Trophoblast cell (in vitro differentiated cells and primary cell): ENCODE results near the gene DLGAP1.

Experiments
- DNase-seq, 2 donors: peaks; one replicate each; pipeline ENCODE4 v3.0.0-alpha.2; 2016
- H2AFZ ChIP-seq: 2 replicates; pipeline ENCODE4 v1.6.1; 2013; ENCODE audit warnings: low read length, moderate library complexity, mild to moderate bottlenecking; ENCODE audit not compliant: insufficient read depth, poor library complexity
- H2AK5ac ChIP-seq: 2 replicates; pipeline ENCODE4 v1.6.1; 2013; ENCODE audit warnings: mild to moderate bottlenecking, low read length
- H2BK120ac ChIP-seq: 2 replicates; pipeline ENCODE4 v1.6.1; 2013; ENCODE audit warnings: low read length, mild to moderate bottlenecking, moderate library complexity; ENCODE audit not compliant: insufficient read depth, poor library complexity
- H2BK12ac ChIP-seq: 2 replicates; pipeline ENCODE4 v1.6.1; 2013; ENCODE audit warnings: mild to moderate bottlenecking, low read length, moderate library complexity
- H2BK5ac ChIP-seq: 2 replicates; pipeline ENCODE4 v1.6.1; 2013; ENCODE audit warnings: low read length, low read depth, moderate library complexity, mild to moderate bottlenecking; ENCODE audit not compliant: poor library complexity
- H3K14ac ChIP-seq: 2 replicates; pipeline ENCODE4 v1.6.1; 2013; ENCODE audit warnings: mild to moderate bottlenecking, low read length
- H3K18ac ChIP-seq: 2 replicates; pipeline ENCODE4 v1.6.1; 2013; ENCODE audit warnings: mild to moderate bottlenecking, low read length
- H3K23ac ChIP-seq: 2 replicates; pipeline ENCODE4 v1.6.1; 2013; ENCODE audit warnings: low read length
- H3K27ac ChIP-seq: 2 replicates; pipeline ENCODE4 v1.5.1; 2013; ENCODE audit warnings: low read depth, mild to moderate bottlenecking, inconsistent platforms, low read length, moderate library complexity
- H3K27me3 ChIP-seq: 2 replicates; pipeline ENCODE4 v1.6.1; 2013; ENCODE audit warnings: inconsistent platforms, mild to moderate bottlenecking, low read length, moderate library complexity; ENCODE audit not compliant: insufficient read depth
- H3K36me3 ChIP-seq, 2 experiments: 1 replicate in 1 of 2; 2 replicates in 1 of 2; pipeline ENCODE4 v1.6.1; 2013; ENCODE audit warnings: low read length in 2 of 2, mild to moderate bottlenecking in 2 of 2, moderate library complexity in 1 of 2; ENCODE audit not compliant: insufficient read depth in 2 of 2, control insufficient read depth in 1 of 2
- H3K4ac ChIP-seq: 2 replicates; pipeline ENCODE4 v1.6.1; 2013; ENCODE audit warnings: low read depth, mild to moderate bottlenecking, low read length, moderate library complexity
- H3K4me1 ChIP-seq, 2 experiments: 1 replicate in 1 of 2; 2 replicates in 1 of 2; pipeline ENCODE4 v1.6.1; 2013; ENCODE audit warnings: low read length in 2 of 2, mild to moderate bottlenecking in 2 of 2, moderate library complexity in 1 of 2; ENCODE audit not compliant: insufficient read depth in 2 of 2, control insufficient read depth in 1 of 2
- H3K4me2 ChIP-seq: 2 replicates; pipeline ENCODE4 v1.6.1; 2013; ENCODE audit warnings: inconsistent platforms, mild to moderate bottlenecking, low read length, moderate library complexity
- H3K4me3 ChIP-seq: 2 replicates; pipeline ENCODE4 v1.5.1; 2013; ENCODE audit warnings: mild to moderate bottlenecking, low read depth, low read length, inconsistent platforms
- H3K79me1 ChIP-seq: one replicate; pipeline ENCODE4 v1.6.1; 2013; ENCODE audit warnings: low read length
- H3K79me2 ChIP-seq: 2 replicates; pipeline ENCODE4 v1.6.1; 2013; ENCODE audit warnings: low read length, mild to moderate bottlenecking; ENCODE audit not compliant: control insufficient read depth, insufficient read depth, poor library complexity
- H3K9ac ChIP-seq: 2 replicates; pipeline ENCODE4 v1.6.1; 2013; ENCODE audit warnings: mild to moderate bottlenecking, low read length
- H3K9me3 ChIP-seq: 2 replicates; pipeline ENCODE4 v1.6.1; 2013; ENCODE audit warnings: low read depth, mild to moderate bottlenecking, control low read depth, inconsistent platforms, low read length; ENCODE audit not compliant: insufficient read depth
- H4K12ac ChIP-seq: 2 replicates; pipeline ENCODE4 v1.6.1; 2013; ENCODE audit warnings: low read depth, mild to moderate bottlenecking, low read length, moderate library complexity
- H4K8ac ChIP-seq: 2 replicates; pipeline ENCODE4 v1.6.1; 2013; ENCODE audit warnings: low read depth, mild to moderate bottlenecking, low read length, moderate library complexity
- H4K91ac ChIP-seq: one replicate; pipeline ENCODE4 v1.6.1; 2013; ENCODE audit warnings: low read depth, mild to moderate bottlenecking, low read length, moderate library complexity
- WGBS: extraction: QIAGEN DNeasy Blood & Tissue Kit; methylation state at CpG from one replicate; pipeline ENCODE4 v1.1.7; 2013; ENCODE audit warnings: missing lambda C conversion rate; ENCODE audit not compliant: insufficient read length, insufficient coverage; ENCODE audit errors: extremely low coverage; 5-methylcytosine and 5-hydroxymethylcytosine counted together

The DLGAP1 gene

DNA sequence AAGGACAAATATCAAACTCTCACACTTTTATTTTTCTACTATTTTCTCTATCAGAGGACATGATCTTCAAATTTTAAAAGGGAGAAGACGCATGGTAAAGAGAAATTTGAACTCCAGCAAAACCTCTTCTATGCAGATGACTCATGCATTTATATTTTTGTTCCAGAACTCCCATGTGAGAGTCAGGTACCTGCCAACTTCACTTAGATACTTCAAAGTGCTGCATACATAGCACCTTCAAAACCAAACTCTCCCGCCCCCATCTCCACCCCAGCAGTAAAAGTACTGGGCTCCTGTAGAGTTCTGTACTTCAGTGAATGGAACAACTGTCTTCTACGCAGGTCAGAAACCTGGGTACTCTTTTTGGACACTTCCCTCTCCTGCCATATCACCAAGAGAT, 606.8 kb downstream of the DLGAP1 start:
- DNase-seq, result no peak
- no peak overlapping the region for H3K14ac ChIP-seq
- H2BK12ac ChIP-seq, result no peak overlapping the region
- H2AK5ac ChIP-seq, result no peak overlapping the region
- H4K8ac ChIP-seq, result no peak overlapping the region
- H3K27me3 ChIP-seq, result no peaks in the 10 kb centered on the region
- H3K36me3 ChIP-seq, result no peaks in the 10 kb centered on the region
- no peak overlapping the region for H3K9ac ChIP-seq
- no peak overlapping the region for H2BK5ac ChIP-seq
- H4K12ac ChIP-seq, result no peak overlapping the region
- H3K4me3 ChIP-seq, result no peak overlapping the region
- no peak overlapping the region for H3K27ac ChIP-seq
- no peak overlapping the region for H3K18ac ChIP-seq
- no peaks in the 10 kb centered on the region for H3K4me1 ChIP-seq
- no peaks in the 10 kb centered on the region for H3K79me2 ChIP-seq
- no peak overlapping the region for H3K4ac ChIP-seq
- no peak overlapping the region for H4K91ac ChIP-seq
- no peak overlapping the region for H3K4me2 ChIP-seq
- H3K79me1 ChIP-seq, result no peaks in the 10 kb centered on the region
- H3K9me3 ChIP-seq, result no peaks in the 10 kb centered on the region
- no peak overlapping the region for H2BK120ac ChIP-seq
- no peak overlapping the region for H2AFZ ChIP-seq
- no CpG with 5 or more reads among the region's 3 CpGs for WGBS
- no peak overlapping the region for H3K23ac ChIP-seq

DNA sequence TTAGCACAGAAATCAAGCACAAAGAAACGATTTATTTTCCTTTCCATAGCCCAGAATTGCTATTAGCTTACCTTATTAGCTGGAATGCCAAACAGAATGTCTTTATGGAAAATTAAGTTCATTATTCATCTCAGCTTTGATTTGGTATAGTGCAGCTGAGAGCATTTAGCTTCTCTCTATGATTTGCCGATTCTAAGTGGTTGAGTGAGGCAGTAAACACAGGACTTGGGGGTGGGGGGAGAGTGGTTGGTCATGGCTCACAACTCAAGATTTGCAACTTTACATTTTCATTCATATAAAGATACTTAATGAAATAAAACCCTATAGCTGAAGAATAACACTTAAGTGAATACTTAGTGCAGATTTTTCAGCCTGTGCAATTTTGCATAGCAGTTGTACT, 609.9 kb downstream of the DLGAP1 start:
- Histone ChIP-seq H3K36me3 (no peaks in the 10 kb centered on the region), H3K14ac (no peak overlapping the region), H2BK120ac (no peak overlapping the region), H2BK12ac (no peak overlapping the region), H4K8ac (no peak overlapping the region), H3K79me2 (no peaks in the 10 kb centered on the region), H2AFZ (no peak overlapping the region), H3K4me3 (no peak overlapping the region), H3K9ac (no peak overlapping the region), H3K9me3 (no peaks in the 10 kb centered on the region), H3K23ac (no peak overlapping the region), H3K4me2 (no peak overlapping the region), H3K18ac (no peak overlapping the region), H3K79me1 (no peaks in the 10 kb centered on the region), H2AK5ac (no peak overlapping the region), H3K27ac (no peak overlapping the region), H4K12ac (no peak overlapping the region), H4K91ac (no peak overlapping the region), H2BK5ac (no peak overlapping the region), H3K4ac (no peak overlapping the region), H3K4me1 (no peaks in the 10 kb centered on the region), H3K27me3 (no peaks in the 10 kb centered on the region)
- no peak for DNase-seq
- no CpG with 5 or more reads among the region's 2 CpGs for WGBS

- no peak overlapping the region for H3K18ac ChIP-seq
- H3K4me3 ChIP-seq, result no peak overlapping the region
- H4K91ac ChIP-seq, result no peak overlapping the region
- no peaks in the 10 kb centered on the region for H3K9me3 ChIP-seq
- no peak overlapping the region for H2BK5ac ChIP-seq
- no peaks in the 10 kb centered on the region for H3K79me1 ChIP-seq
- no peaks in the 10 kb centered on the region for H3K79me2 ChIP-seq
- no peak overlapping the region for H3K14ac ChIP-seq
- H3K27ac ChIP-seq, result no peak overlapping the region
- no peak overlapping the region for H3K9ac ChIP-seq
- H3K23ac ChIP-seq, result no peak overlapping the region
- no peak overlapping the region for H4K12ac ChIP-seq
- H3K27me3 ChIP-seq, result no peaks in the 10 kb centered on the region
- no peak overlapping the region for H2AK5ac ChIP-seq
- no peak overlapping the region for H2BK12ac ChIP-seq
- no peak overlapping the region for H4K8ac ChIP-seq
- H2AFZ ChIP-seq, result no peak overlapping the region
- no peak overlapping the region for H3K4ac ChIP-seq
- H3K4me2 ChIP-seq, result no peak overlapping the region
- no peak overlapping the region for H2BK120ac ChIP-seq
- H3K36me3 ChIP-seq, result no peaks in the 10 kb centered on the region
- H3K4me1 ChIP-seq, result no peaks in the 10 kb centered on the region
- WGBS, result no CpG with 5 or more reads among the region's 2 CpGs
- no peak for DNase-seq
These were observed 612.3 kb downstream of the DLGAP1 start for GRCh38 chr18:3842844-3843243.

DNA sequence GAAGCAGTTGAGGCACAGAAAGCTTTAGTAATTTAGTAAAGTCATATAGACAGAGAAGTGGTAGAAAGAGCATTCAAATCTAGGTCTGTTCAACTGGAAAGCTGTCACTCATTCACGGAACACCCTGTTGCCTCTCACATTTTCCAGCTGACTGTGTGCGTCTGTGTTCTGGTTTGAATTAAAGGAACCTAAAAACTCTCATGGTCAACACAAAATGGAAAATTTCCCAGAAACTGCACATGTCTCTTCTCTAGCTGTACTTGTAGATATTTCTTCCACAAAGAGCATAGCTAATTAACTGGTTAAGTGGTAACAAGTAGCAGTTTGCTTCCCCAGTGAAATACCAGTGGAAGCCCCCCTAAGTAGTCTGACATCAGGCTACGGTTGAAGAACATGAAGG, 614.3 kb downstream of the DLGAP1 start:
- H3K18ac ChIP-seq, result no peak overlapping the region
- no peak overlapping the region for H4K8ac ChIP-seq
- H3K9ac ChIP-seq, result no peak overlapping the region
- H2AK5ac ChIP-seq, result no peak overlapping the region
- DNase-seq, result no peak
- H3K4ac ChIP-seq, result no peak overlapping the region
- H3K14ac ChIP-seq, result no peak overlapping the region
- H2BK12ac ChIP-seq, result no peak overlapping the region
- no peak overlapping the region for H2BK5ac ChIP-seq
- H2BK120ac ChIP-seq, result no peak overlapping the region
- H3K9me3 ChIP-seq, result no peaks in the 10 kb centered on the region
- no peak overlapping the region for H3K27ac ChIP-seq
- H3K79me2 ChIP-seq, result no peaks in the 10 kb centered on the region
- no peak overlapping the region for H2AFZ ChIP-seq
- no peak overlapping the region for H3K4me3 ChIP-seq
- H3K4me2 ChIP-seq, result no peak overlapping the region
- no peaks in the 10 kb centered on the region for H3K4me1 ChIP-seq
- no peak overlapping the region for H3K23ac ChIP-seq
- WGBS, result no CpG with 5 or more reads among the region's 3 CpGs
- H3K36me3 ChIP-seq, result no peaks in the 10 kb centered on the region
- no peaks in the 10 kb centered on the region for H3K79me1 ChIP-seq
- H3K27me3 ChIP-seq, result no peaks in the 10 kb centered on the region
- no peak overlapping the region for H4K12ac ChIP-seq
- no peak overlapping the region for H4K91ac ChIP-seq
